GM12878 (cell line): ENCODE results near the gene AP1B1.

Experiments used
- ATF2 ChIP-seq: IDR thresholded peaks from 2 replicates; pipeline ENCODE4 v1.6.1; 2012; ENCODE audit warnings: low read length, inconsistent platforms
- CHD4 ChIP-seq: fragments of 200-600 bp; sonication (generic); IDR thresholded peaks from 2 replicates; pipeline ENCODE4 v1.6.1; 2016; ENCODE audit warnings: mild to moderate bottlenecking
- CREB1 ChIP-seq: IDR thresholded peaks from 2 replicates; pipeline ENCODE4 v1.6.1; 2012; ENCODE audit warnings: low read depth, mild to moderate bottlenecking, inconsistent platforms
- CTCF ChIP-seq, 3 experiments: IDR thresholded peaks in 2 of 3; conservative IDR thresholded peaks in 1 of 3; 2 replicates each; pipeline ENCODE4 v1.5.1; 2011; ENCODE audit warnings: low read depth in 3 of 3, low read length in 3 of 3, mild to moderate bottlenecking in 3 of 3, control low read depth in 2 of 3, moderate library complexity in 2 of 3, inconsistent platforms in 1 of 3, mixed read lengths in 1 of 3; ENCODE audit not compliant: control insufficient read depth in 2 of 3, insufficient read depth in 1 of 3; ENCODE audit errors: extremely low read depth in 1 of 3
- ELK1 ChIP-seq: IDR thresholded peaks from 2 replicates; pipeline ENCODE4 v1.6.1; 2012; ENCODE audit warnings: low read depth, low read length, improper control_type of control experiment
- EZH2 ChIP-seq: IDR thresholded peaks from 2 replicates; pipeline ENCODE4 v1.6.1; 2012; ENCODE audit warnings: low read depth, mild to moderate bottlenecking, control low read depth, inconsistent platforms, low read length, borderline replicate concordance; ENCODE audit not compliant: control insufficient read depth
- GABPA ChIP-seq: IDR thresholded peaks from 2 replicates; pipeline ENCODE4 v1.6.1; 2014; ENCODE audit warnings: antibody characterized with exemption, low read depth, mild to moderate bottlenecking, inconsistent platforms
- NFYA ChIP-seq: IDR thresholded peaks from 2 replicates; pipeline ENCODE4 v1.6.1; 2011; ENCODE audit warnings: low read depth, mild to moderate bottlenecking, low read length, improper control_type of control experiment, borderline replicate concordance
- POLR2AphosphoS5 ChIP-seq: IDR thresholded peaks from 2 replicates; pipeline ENCODE4 v1.6.1; 2011; ENCODE audit warnings: mild to moderate bottlenecking, low read length, inconsistent platforms
- SP1 ChIP-seq: IDR thresholded peaks from one replicate; pipeline ENCODE4 v1.6.1; 2011; ENCODE audit warnings: low read depth, low read length
- ZSCAN29 ChIP-seq: fragments of 450-650 bp; IDR thresholded peaks from 2 replicates; pipeline ENCODE4 v1.6.1; 2017; ENCODE audit warnings: mild to moderate bottlenecking, moderate library complexity

- TF ChIP-seq ATF2 (no peak), CHD4 (no peak), GABPA (no peak), SP1 (no peak), ELK1 (no peak), POLR2AphosphoS5 (no peak), NFYA (no peak), ZSCAN29 (no peak), EZH2 (no peak), CREB1 (no peak), CTCF (IDR thresholded peaks at IDR 0.05 in 2 of 3, conservative IDR thresholded peaks at IDR 0.05 in 1 of 3; ENCODE audit: control insufficient read depth in 2 of 3, extremely low read depth in 1 of 3, insufficient read depth in 1 of 3, low read depth in 3 of 3, low read length in 3 of 3) (no peak)
Measured at GRCh38 chr22:29319072-29319471, 69.3 kb downstream of the AP1B1 start.
